ENCODE measurements around the gene GREM2.

GRCh38 chr1:240501115-240501514, 110.8 kb downstream of the GREM2 start:
- TF ChIP-seq, protein P1, sequence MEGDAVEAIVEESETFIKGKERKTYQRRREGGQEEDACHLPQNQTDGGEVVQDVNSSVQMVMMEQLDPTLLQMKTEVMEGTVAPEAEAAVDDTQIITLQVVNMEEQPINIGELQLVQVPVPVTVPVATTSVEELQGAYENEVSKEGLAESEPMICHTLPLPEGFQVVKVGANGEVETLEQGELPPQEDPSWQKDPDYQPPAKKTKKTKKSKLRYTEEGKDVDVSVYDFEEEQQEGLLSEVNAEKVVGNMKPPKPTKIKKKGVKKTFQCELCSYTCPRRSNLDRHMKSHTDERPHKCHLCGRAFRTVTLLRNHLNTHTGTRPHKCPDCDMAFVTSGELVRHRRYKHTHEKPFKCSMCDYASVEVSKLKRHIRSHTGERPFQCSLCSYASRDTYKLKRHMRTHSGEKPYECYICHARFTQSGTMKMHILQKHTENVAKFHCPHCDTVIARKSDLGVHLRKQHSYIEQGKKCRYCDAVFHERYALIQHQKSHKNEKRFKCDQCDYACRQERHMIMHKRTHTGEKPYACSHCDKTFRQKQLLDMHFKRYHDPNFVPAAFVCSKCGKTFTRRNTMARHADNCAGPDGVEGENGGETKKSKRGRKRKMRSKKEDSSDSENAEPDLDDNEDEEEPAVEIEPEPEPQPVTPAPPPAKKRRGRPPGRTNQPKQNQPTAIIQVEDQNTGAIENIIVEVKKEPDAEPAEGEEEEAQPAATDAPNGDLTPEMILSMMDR (IDR thresholded peaks at IDR 0.05 in 2 of 3, conservative IDR thresholded peaks at IDR 0.05 in 1 of 3; ENCODE audit: control insufficient read depth in 2 of 3, extremely low read depth in 1 of 3, insufficient read depth in 1 of 3, low read depth in 3 of 3, low read length in 3 of 3): no peak
- no peak for TF ChIP-seq SIX5 (IDR thresholded peaks at IDR 0.05; ENCODE audit: low read depth, low read length, severe bottlenecking)
- no peak for TF ChIP-seq GABPA (IDR thresholded peaks at IDR 0.05; ENCODE audit: low read depth)

Measured in GM12878 (cell line).